Lower leg skin (tissue), 3 donors: ENCODE measurements around the gene PIK3AP1.

Experiments
- POLR2A ChIP-seq, 2 donors: fragments of 450-650 bp; IDR thresholded peaks; one replicate each; pipeline ENCODE4 v1.6.1; 2016 to 2017; ENCODE audit warnings: antibody characterized with exemption in 2 of 2, mild to moderate bottlenecking in 1 of 2, moderate library complexity in 1 of 2
- TF ChIP-seq, protein P1 (sequence below), 3 donors: fragments of 450-650 bp; IDR thresholded peaks; one replicate each; pipeline ENCODE4 v1.5.1; 2016; ENCODE audit warnings: antibody characterized with exemption in 3 of 3, mild to moderate bottlenecking in 3 of 3, moderate library complexity in 2 of 3

DNA sequence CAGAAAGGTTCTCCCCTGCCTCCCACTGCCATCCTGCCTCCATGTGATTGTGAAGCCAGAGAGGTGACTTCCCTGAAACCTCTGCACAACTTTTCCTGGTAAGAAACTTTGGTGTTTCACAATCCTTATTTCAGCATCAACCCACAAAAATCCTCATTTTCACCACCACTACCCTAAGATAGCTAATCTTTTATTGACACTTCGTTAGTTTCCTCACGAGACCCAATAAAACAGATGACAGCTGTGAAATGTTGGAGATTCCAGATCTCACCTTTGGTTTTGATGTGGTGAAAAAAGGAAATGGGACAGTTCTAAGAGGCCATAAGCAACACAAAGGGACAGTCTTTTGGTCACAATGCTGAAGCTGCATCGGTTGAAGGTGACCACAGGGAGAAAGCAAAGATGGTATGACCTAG lies 73.6 kb downstream of the PIK3AP1 start:
- TF ChIP-seq, protein P1, sequence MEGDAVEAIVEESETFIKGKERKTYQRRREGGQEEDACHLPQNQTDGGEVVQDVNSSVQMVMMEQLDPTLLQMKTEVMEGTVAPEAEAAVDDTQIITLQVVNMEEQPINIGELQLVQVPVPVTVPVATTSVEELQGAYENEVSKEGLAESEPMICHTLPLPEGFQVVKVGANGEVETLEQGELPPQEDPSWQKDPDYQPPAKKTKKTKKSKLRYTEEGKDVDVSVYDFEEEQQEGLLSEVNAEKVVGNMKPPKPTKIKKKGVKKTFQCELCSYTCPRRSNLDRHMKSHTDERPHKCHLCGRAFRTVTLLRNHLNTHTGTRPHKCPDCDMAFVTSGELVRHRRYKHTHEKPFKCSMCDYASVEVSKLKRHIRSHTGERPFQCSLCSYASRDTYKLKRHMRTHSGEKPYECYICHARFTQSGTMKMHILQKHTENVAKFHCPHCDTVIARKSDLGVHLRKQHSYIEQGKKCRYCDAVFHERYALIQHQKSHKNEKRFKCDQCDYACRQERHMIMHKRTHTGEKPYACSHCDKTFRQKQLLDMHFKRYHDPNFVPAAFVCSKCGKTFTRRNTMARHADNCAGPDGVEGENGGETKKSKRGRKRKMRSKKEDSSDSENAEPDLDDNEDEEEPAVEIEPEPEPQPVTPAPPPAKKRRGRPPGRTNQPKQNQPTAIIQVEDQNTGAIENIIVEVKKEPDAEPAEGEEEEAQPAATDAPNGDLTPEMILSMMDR (IDR thresholded peaks at IDR 0.05), result no peak
- no peak for TF ChIP-seq POLR2A (IDR thresholded peaks at IDR 0.05)
